CD14-positive monocyte (primary cell): ENCODE results near the gene NAT10. TPM values are rescaled to one million over a fixed set of nuclear protein-coding genes. Genes with fewer than 3 reads are reported as not detected.

ENCODE experiments used
- DNase-seq, 3 donors: peaks; one replicate each; pipeline ENCODE4 v3.0.0-alpha.2; 2011 to 2022
- H2AFZ ChIP-seq: 2 replicates; pipeline ENCODE4 v1.6.0; 2012; ENCODE audit warnings: mild to moderate bottlenecking, low read depth, low read length, inconsistent platforms; ENCODE audit not compliant: insufficient read depth, poor library complexity, severe bottlenecking
- H3K27ac ChIP-seq, 2 donors: 1 replicate in 1 of 2; 2 replicates in 1 of 2; pipeline ENCODE4 v1.5.1; 2012 to 2013; ENCODE audit warnings: low read length in 2 of 2, control low read depth in 1 of 2, inconsistent platforms in 1 of 2, low read depth in 1 of 2, mild to moderate bottlenecking in 1 of 2
- H3K27me3 ChIP-seq, 2 donors: one replicate each; pipeline versions ENCODE4 v1.6.0 to v1.6.1; 2011 to 2013; ENCODE audit warnings: low read length in 2 of 2; ENCODE audit not compliant: control insufficient read depth in 2 of 2, insufficient read depth in 2 of 2
- H3K36me3 ChIP-seq, 2 donors: replicated peaks in 1 of 2; 1 replicate in 1 of 2; 2 replicates in 1 of 2; pipeline versions ENCODE4 v1.5.1 to v1.6.1; 2012 to 2013; ENCODE audit warnings: low read length in 2 of 2, control low read depth in 1 of 2, inconsistent platforms in 1 of 2, mild to moderate bottlenecking in 1 of 2; ENCODE audit not compliant: insufficient read depth in 2 of 2, control insufficient read depth in 1 of 2
- H3K4me1 ChIP-seq, 2 donors: 1 replicate in 1 of 2; 2 replicates in 1 of 2; pipeline versions ENCODE4 v1.5.1 to v1.6.1; 2012 to 2013; ENCODE audit warnings: low read length in 2 of 2, control low read depth in 1 of 2, inconsistent platforms in 1 of 2, mild to moderate bottlenecking in 1 of 2, moderate library complexity in 1 of 2; ENCODE audit not compliant: insufficient read depth in 2 of 2, control insufficient read depth in 1 of 2
- H3K4me2 ChIP-seq: replicated peaks from 2 replicates; pipeline ENCODE3; 2012; ENCODE audit warnings: low read length, moderate library complexity, mild to moderate bottlenecking; ENCODE audit not compliant: poor library complexity, severe bottlenecking; ENCODE audit errors: extremely low read depth
- H3K4me3 ChIP-seq, 3 experiments: fragments of 200-600 bp in 1 of 3; sonication (generic) in 1 of 3; replicated peaks in 1 of 3; 1 replicate in 2 of 3; 2 replicates in 1 of 3; pipeline ENCODE4 v1.5.1; 2011 to 2013; ENCODE audit warnings: low read length in 3 of 3, mild to moderate bottlenecking in 3 of 3, control low read depth in 2 of 3, low read depth in 2 of 3, inconsistent platforms in 1 of 3, moderate library complexity in 1 of 3
- H3K79me2 ChIP-seq: 2 replicates; pipeline ENCODE4 v1.6.0; 2012; ENCODE audit warnings: mild to moderate bottlenecking, control low read depth, inconsistent platforms, low read length, moderate library complexity; ENCODE audit not compliant: insufficient read depth
- H3K9ac ChIP-seq: 2 replicates; pipeline ENCODE4 v1.6.0; 2017; ENCODE audit warnings: low read length, mild to moderate bottlenecking; ENCODE audit not compliant: insufficient read depth, poor library complexity, severe bottlenecking
- H3K9me3 ChIP-seq, 2 donors: replicated peaks in 1 of 2; 1 replicate in 1 of 2; 2 replicates in 1 of 2; pipeline versions ENCODE4 v1.5.1 to v1.6.1; 2012 to 2013; ENCODE audit warnings: low read length in 2 of 2, control low read depth in 1 of 2; ENCODE audit not compliant: control insufficient read depth in 1 of 2, insufficient read depth in 1 of 2
- H4K20me1 ChIP-seq: 2 replicates; pipeline ENCODE4 v1.6.0; 2012; ENCODE audit warnings: mild to moderate bottlenecking, low read length, control low read depth, moderate library complexity; ENCODE audit not compliant: insufficient read depth
- H3K27ac Mint-ChIP-seq, 7 donors: one replicate each; pipeline ENCODE4 v1.8.0; 2020; ENCODE audit warnings: mild to moderate bottlenecking in 7 of 7, mixed read lengths in 7 of 7, moderate library complexity in 6 of 7, inconsistent platforms in 2 of 7
- H3K27me3 Mint-ChIP-seq, 3 donors: one replicate each; pipeline ENCODE4 v1.8.0; 2021 to 2022; ENCODE audit warnings: low read depth in 3 of 3, mild to moderate bottlenecking in 3 of 3, mixed read lengths in 3 of 3, moderate library complexity in 3 of 3, inconsistent platforms in 1 of 3
- H3K36me3 Mint-ChIP-seq, 2 donors: one replicate each; pipeline ENCODE4 v1.8.0; 2020; ENCODE audit warnings: mixed read lengths in 2 of 2, inconsistent platforms in 1 of 2, mild to moderate bottlenecking in 1 of 2
- H3K4me1 Mint-ChIP-seq: one replicate; pipeline ENCODE4 v1.8.0; 2020; ENCODE audit warnings: mild to moderate bottlenecking, mixed read lengths
- H3K4me3 Mint-ChIP-seq, 2 donors: one replicate each; pipeline ENCODE4 v1.8.0; 2020; ENCODE audit warnings: mild to moderate bottlenecking in 2 of 2, mixed read lengths in 2 of 2, moderate library complexity in 1 of 2
- H3K9me3 Mint-ChIP-seq, 7 donors: one replicate each; pipeline ENCODE4 v1.8.0; 2020 to 2022; ENCODE audit warnings: mixed read lengths in 7 of 7, mild to moderate bottlenecking in 6 of 7, moderate library complexity in 6 of 7, inconsistent platforms in 2 of 7
- WGBS: methylation state at CpG from one replicate; pipeline ENCODE4 v1.1.5; 2013; ENCODE audit warnings: missing lambda C conversion rate; ENCODE audit not compliant: insufficient coverage; 5-methylcytosine and 5-hydroxymethylcytosine counted together
- intact Hi-C, 2 donors: fragments of 100-400 bp; cut with micrococcal nuclease; formaldehyde crosslinking; loops; one replicate each; pipeline versions ENCODE4 v1.15.0 to v1.15.1; 2023
- polyA plus RNA-seq, 3 donors: library from polyadenylated mRNA; depleted of rRNA in 1 of 3; unstranded in 2 of 3; stranded (reverse) in 1 of 3; fragments of 300-500 nt in 2 of 3; fragments of >200 nt in 1 of 3; fragmentation: Illumina TruSeq in 2 of 3; gene quantifications; 1 replicate in 2 of 3; 2 replicates in 1 of 3; pipeline ENCODE4 v1.2.3, GENCODE V29; 2012 to 2021
- TF ChIP-seq, protein P1 (sequence below): fragments of 200-600 bp; IDR thresholded peaks from one replicate; pipeline ENCODE4 v1.8.0; 2022; ENCODE audit warnings: antibody characterized with exemption, mild to moderate bottlenecking

The NAT10 gene
- polyA plus RNA-seq, 3 donors: 10.1 to 13.3 (median 13.1) TPM

DNA sequence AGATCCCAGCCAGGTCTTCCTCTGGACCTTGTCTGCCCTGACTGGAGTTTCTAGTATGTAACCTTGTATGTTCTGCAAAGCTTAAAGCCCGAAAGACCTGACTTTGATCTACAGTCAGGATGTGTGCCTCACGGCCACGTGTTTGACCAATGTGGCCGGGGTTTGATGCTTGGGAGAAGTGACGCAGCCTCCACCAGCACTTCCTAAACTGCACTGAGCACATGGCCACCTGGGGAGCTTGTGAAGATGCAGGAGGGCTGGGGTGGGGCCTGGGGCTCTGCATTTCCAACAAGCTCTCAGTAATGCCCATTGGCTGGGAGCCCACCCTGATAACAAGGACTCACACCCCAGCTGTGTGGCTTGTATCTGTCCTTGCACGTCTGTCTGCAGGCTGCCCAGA, 53.2 kb downstream of the NAT10 start:
- Histone ChIP-seq H3K4me1 (peaks cover 13 to 14% of the 10 kb centered on the region in 2 donors), H3K4me3 (no peak overlapping the region), H3K36me3 (peaks cover 4 to 11% of the 10 kb centered on the region in 2 donors), H3K27ac (no peak overlapping the region), H3K79me2 (no peaks in the 10 kb centered on the region), H3K9ac (no peak overlapping the region), H2AFZ (no peak overlapping the region), H3K9me3 (no peaks in the 10 kb centered on the region), H3K27me3 (no peaks in the 10 kb centered on the region), H4K20me1 (no peaks in the 10 kb centered on the region), H3K4me2 (no peak overlapping the region)
- Mint-ChIP-seq H3K4me1 (peaks cover 18% of the 10 kb centered on the region), H3K9me3 (no peaks in the 10 kb centered on the region), H3K27me3 (no peaks in the 10 kb centered on the region), H3K4me3 (no peak overlapping the region), H3K27ac (no peak overlapping the region), H3K36me3 (peaks cover 9 to 22% of the 10 kb centered on the region in 2 donors)
- intact Hi-C loops: no loop called here
- 30% methylated on average over 4 of the region's 6 CpGs for WGBS
- TF ChIP-seq, protein P1, sequence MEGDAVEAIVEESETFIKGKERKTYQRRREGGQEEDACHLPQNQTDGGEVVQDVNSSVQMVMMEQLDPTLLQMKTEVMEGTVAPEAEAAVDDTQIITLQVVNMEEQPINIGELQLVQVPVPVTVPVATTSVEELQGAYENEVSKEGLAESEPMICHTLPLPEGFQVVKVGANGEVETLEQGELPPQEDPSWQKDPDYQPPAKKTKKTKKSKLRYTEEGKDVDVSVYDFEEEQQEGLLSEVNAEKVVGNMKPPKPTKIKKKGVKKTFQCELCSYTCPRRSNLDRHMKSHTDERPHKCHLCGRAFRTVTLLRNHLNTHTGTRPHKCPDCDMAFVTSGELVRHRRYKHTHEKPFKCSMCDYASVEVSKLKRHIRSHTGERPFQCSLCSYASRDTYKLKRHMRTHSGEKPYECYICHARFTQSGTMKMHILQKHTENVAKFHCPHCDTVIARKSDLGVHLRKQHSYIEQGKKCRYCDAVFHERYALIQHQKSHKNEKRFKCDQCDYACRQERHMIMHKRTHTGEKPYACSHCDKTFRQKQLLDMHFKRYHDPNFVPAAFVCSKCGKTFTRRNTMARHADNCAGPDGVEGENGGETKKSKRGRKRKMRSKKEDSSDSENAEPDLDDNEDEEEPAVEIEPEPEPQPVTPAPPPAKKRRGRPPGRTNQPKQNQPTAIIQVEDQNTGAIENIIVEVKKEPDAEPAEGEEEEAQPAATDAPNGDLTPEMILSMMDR: no peak
- DNase-seq: no peak

DNA sequence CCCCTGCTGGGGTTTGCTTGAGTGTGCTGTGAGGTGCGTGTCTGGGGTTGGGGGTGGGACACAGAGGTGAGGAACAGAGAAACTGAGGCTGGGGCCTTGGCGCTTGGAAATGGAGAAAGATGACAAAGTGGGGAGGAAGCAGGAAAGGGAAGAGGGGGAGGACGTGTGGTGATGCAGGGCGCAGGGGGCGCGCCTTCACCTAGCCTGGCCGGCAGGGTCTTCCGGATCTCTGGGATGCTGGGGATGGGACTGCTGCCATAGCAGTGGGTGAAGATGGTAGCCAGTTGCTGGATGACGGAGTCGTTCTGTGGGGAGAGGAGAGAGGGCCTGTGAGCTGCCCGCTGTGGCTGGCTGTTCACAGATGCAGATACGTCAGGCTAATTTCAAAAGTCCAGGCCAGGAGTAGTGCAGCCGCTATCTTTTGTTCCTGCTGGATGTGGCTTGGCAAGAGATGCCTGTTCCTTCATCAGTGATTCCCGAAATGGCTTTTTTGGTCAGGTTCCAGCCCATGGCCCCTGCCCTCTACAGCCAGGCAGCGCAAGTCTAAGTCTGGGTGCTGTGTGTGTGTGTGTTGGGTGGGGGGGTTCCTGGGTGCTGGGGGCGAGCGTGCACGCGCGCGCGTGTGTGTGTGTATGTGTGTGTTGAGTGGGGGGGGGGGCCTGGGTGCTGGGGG, 54.8 kb downstream of the NAT10 start:
- no peaks in the 10 kb centered on the region for H3K9me3 Mint-ChIP-seq
- Histone ChIP-seq H3K9me3 (no peaks in the 10 kb centered on the region), H3K4me2 (no peak overlapping the region), H3K36me3 (peaks cover 4 to 11% of the 10 kb centered on the region in 2 donors), H2AFZ (no peak overlapping the region), H3K27ac (no peak overlapping the region), H3K9ac (no peak overlapping the region), H3K4me3 (no peak overlapping the region), H4K20me1 (no peaks in the 10 kb centered on the region), H3K4me1 (no peaks in the 10 kb centered on the region), H3K27me3 (no peaks in the 10 kb centered on the region), H3K79me2 (no peaks in the 10 kb centered on the region)
- TF ChIP-seq, protein P1: no peak
- no peaks in the 10 kb centered on the region for H3K27me3 Mint-ChIP-seq
- intact Hi-C loops: no loop called here
- DNase-seq: no peak
- no peak overlapping the region for H3K4me3 Mint-ChIP-seq
- WGBS: 89% methylated on average over 13 of the region's 22 CpGs
- peaks cover 9 to 22% of the 10 kb centered on the region in 2 donors for H3K36me3 Mint-ChIP-seq
- H3K4me1 Mint-ChIP-seq: peaks cover 4% of the 10 kb centered on the region
- no peak overlapping the region for H3K27ac Mint-ChIP-seq
